ENCODE measurements around the gene RNF11. TPM values are rescaled to one million over a fixed set of nuclear protein-coding genes. Genes with fewer than 3 reads are reported as not detected.

The RNF11 gene
- total RNA-seq, 1 donor from 2014 or later: 98.6 TPM

GRCh38 chr1:51289676-51290488, 53.8 kb downstream of the RNF11 start:
- DNase-seq (ENCODE audit: low spot score) (no peak), ATAC-seq (no peak)
- intact Hi-C loops (cut with DNase I): no loop called here

GRCh38 chr1:51290489-51290847, 54.4 kb downstream of the RNF11 start:
- DNase-seq (ENCODE audit: low spot score): no peak
- ATAC-seq: no peak
- intact Hi-C loops (cut with DNase I): no loop called here

GRCh38 chr1:51293898-51294515, 57.9 kb downstream of the RNF11 start:
- intact Hi-C loops (cut with DNase I): no loop called here
- no peak for DNase-seq (ENCODE audit: low spot score)
- ATAC-seq: no peak

GRCh38 chr1:51294566-51295184, 58.6 kb downstream of the RNF11 start:
- ATAC-seq (no peak), DNase-seq (ENCODE audit: low spot score) (no peak)
- intact Hi-C loops (cut with DNase I): no loop called here

GRCh38 chr1:51295926-51296325, 59.9 kb downstream of the RNF11 start:
- DNase-seq (ENCODE audit: low spot score) (peak; percentile 52), ATAC-seq (no peak)
- intact Hi-C loops (cut with DNase I): no loop called here

GRCh38 chr1:51296383-51297357, 60.6 kb downstream of the RNF11 start:
- ATAC-seq: peak; percentile 84
- intact Hi-C loops (cut with DNase I): no loop called here
- DNase-seq (ENCODE audit: low spot score): peak; percentile 88

- DNase-seq (ENCODE audit: low spot score) (no peak), ATAC-seq (no peak)
- intact Hi-C loops (cut with DNase I): no loop called here
These were observed 61.6 kb downstream of the RNF11 start for GRCh38 chr1:51297401-51298321.

- intact Hi-C loops (cut with DNase I): no loop called here
- ATAC-seq: no peak
- no peak for DNase-seq (ENCODE audit: low spot score)
These were observed 62.2 kb downstream of the RNF11 start for GRCh38 chr1:51298322-51298705.

GRCh38 chr1:51299185-51299885, 63.3 kb downstream of the RNF11 start:
- no peak for ATAC-seq
- no peak for DNase-seq (ENCODE audit: low spot score)
- intact Hi-C loops (cut with DNase I): no loop called here

- DNase-seq (ENCODE audit: low spot score) (no peak), ATAC-seq (no peak)
- intact Hi-C loops (cut with DNase I): no loop called here
These were observed 64.1 kb downstream of the RNF11 start for GRCh38 chr1:51299981-51300670.

GRCh38 chr1:51301152-51301843, 65.2 kb downstream of the RNF11 start:
- intact Hi-C loops (cut with DNase I): no loop called here
- no peak for DNase-seq (ENCODE audit: low spot score)
- no peak for ATAC-seq

- intact Hi-C loops (cut with DNase I): no loop called here
- no peak for ATAC-seq
These were observed 65.7 kb downstream of the RNF11 start for GRCh38 chr1:51301844-51302162.

GRCh38 chr1:51302270-51302669, 66.2 kb downstream of the RNF11 start:
- DNase-seq (ENCODE audit: low spot score) (no peak), ATAC-seq (no peak)
- intact Hi-C loops (cut with DNase I): no loop called here

More at GRCh38 chr1:51301844-51302162, 65.7 kb downstream of the RNF11 start:
- no peak for DNase-seq (ENCODE audit: low spot score)

- no peak for ATAC-seq
These were observed 66.7 kb downstream of the RNF11 start for GRCh38 chr1:51302746-51303145.

GRCh38 chr1:51303315-51303714, 67.2 kb downstream of the RNF11 start:
- DNase-seq (ENCODE audit: low spot score) (no peak), ATAC-seq (no peak)
- intact Hi-C loops (cut with DNase I): no loop called here

More at GRCh38 chr1:51302746-51303145, 66.7 kb downstream of the RNF11 start:
- DNase-seq (ENCODE audit: low spot score): no peak
- intact Hi-C loops (cut with DNase I): no loop called here

- DNase-seq (ENCODE audit: low spot score): no peak
- ATAC-seq: no peak
- intact Hi-C loops (cut with DNase I): no loop called here
These were observed 67.7 kb downstream of the RNF11 start for GRCh38 chr1:51303751-51304251.

Measured in sciatic nerve (tissue), 2 donors.